Smooth muscle cell (in vitro differentiated cells): Measurements from ENCODE around the gene ADTRP. TPM values are rescaled to one million over a fixed set of nuclear protein-coding genes. Genes with fewer than 3 reads are reported as not detected.

Source experiments
- DNase-seq: peaks from one replicate; lab custom pipeline; 2025; ENCODE audit not compliant: unreplicated experiment; lab: John Stamatoyannopoulos, UW
- H2AFZ ChIP-seq: fragments of 200-600 bp; sonication (generic); 2 replicates; pipeline ENCODE4 v1.6.0; 2016; ENCODE audit warnings: antibody characterized with exemption, low read depth, mild to moderate bottlenecking
- H3F3A ChIP-seq: fragments of 200-600 bp; sonication (generic); 2 replicates; pipeline ENCODE4 v1.6.0; 2017; ENCODE audit warnings: antibody characterized with exemption, low read depth
- H3K27ac ChIP-seq: fragments of 200-600 bp; sonication (generic); 2 replicates; pipeline ENCODE4 v1.5.1; 2016; ENCODE audit warnings: low read depth, mild to moderate bottlenecking
- H3K27me3 ChIP-seq: fragments of 200-600 bp; sonication (generic); 2 replicates; pipeline ENCODE4 v1.6.1; 2016; ENCODE audit warnings: low read depth, mild to moderate bottlenecking
- H3K36me3 ChIP-seq: fragments of 200-600 bp; sonication (generic); 2 replicates; pipeline ENCODE4 v1.5.1; 2016; ENCODE audit warnings: low read depth
- H3K4me1 ChIP-seq: fragments of 200-600 bp; sonication (generic); 2 replicates; pipeline ENCODE4 v1.5.1; 2016; ENCODE audit warnings: low read depth
- H3K4me2 ChIP-seq: fragments of 200-600 bp; sonication (generic); 2 replicates; pipeline ENCODE4 v1.6.0; 2016; ENCODE audit warnings: mild to moderate bottlenecking
- H3K4me3 ChIP-seq: fragments of 200-600 bp; sonication (generic); 2 replicates; pipeline ENCODE4 v1.5.1; 2016; ENCODE audit warnings: mild to moderate bottlenecking
- H3K79me2 ChIP-seq: fragments of 200-600 bp; sonication (generic); 2 replicates; pipeline ENCODE4 v1.6.0; 2016; ENCODE audit warnings: low read depth, mild to moderate bottlenecking
- H3K9ac ChIP-seq: fragments of 200-600 bp; sonication (generic); 2 replicates; pipeline ENCODE4 v1.6.0; 2016; ENCODE audit warnings: low read depth
- H3K9me3 ChIP-seq: fragments of 200-600 bp; sonication (generic); replicated peaks from 2 replicates; pipeline ENCODE4 v1.5.1; 2016; ENCODE audit warnings: low read depth
- H4K20me1 ChIP-seq: fragments of 200-600 bp; sonication (generic); 2 replicates; pipeline ENCODE4 v1.6.0; 2016; ENCODE audit warnings: low read depth
- WGBS: methylation state at CpG from one replicate; pipeline ENCODE4 v1.1.7; 2016; ENCODE audit warnings: low lambda C conversion rate; 5-methylcytosine and 5-hydroxymethylcytosine counted together
- polyA plus RNA-seq: library from polyadenylated mRNA; unstranded; fragments of >200 nt; fragmentation: Nextera tagmentation; extraction: Ambion mirVana; gene quantifications from 2 replicates; pipeline ENCODE4 v1.2.1, GENCODE V29; 2016
- total RNA-seq: library from RNA; depleted of rRNA; stranded (reverse); fragments of >200 nt; gene quantifications from 2 replicates; pipeline ENCODE4 v1.2.3, GENCODE V29; 2014
- TF ChIP-seq, protein P1 (sequence below): fragments of 200-600 bp; sonication (generic); IDR thresholded peaks from 2 replicates; pipeline ENCODE4 v1.5.1; 2017; ENCODE audit warnings: borderline replicate concordance, mild to moderate bottlenecking, antibody characterized with exemption; ENCODE audit not compliant: insufficient read depth, poor library complexity, severe bottlenecking

Gene ADTRP
- total and polyA plus RNA-seq, 2 experiments from 2014 or later: 0.67 to 1.1 TPM

DNA sequence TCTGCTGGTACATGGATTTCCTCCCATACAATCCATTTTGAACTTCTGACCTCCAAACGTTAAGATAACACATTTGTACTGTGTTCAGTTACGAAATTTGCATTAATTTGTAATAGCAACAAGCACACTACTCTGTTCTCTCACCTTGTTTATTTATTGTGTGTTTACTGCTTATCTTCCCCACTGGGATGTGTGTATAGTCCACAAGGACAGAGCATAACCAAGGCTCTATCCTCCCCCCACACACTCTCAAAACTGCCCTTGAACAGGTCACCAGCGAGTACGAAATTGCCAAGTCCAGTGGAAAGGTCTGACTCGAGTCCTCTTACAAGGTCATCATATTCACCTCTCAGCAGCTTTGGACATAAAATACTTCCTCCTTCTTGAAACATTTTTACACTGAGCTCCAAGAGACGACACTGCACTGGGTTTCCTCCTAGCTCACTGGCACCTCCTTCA lies 18.6 kb downstream of the ADTRP start:
- DNase-seq: no peak
- Histone ChIP-seq H3K79me2 (no peaks in the 10 kb centered on the region), H3K4me1 (peaks cover 7% of the 10 kb centered on the region), H3K4me3 (no peak overlapping the region), H3K9ac (no peak overlapping the region), H3K27me3 (no peaks in the 10 kb centered on the region), H2AFZ (no peak overlapping the region), H3K9me3 (no peaks in the 10 kb centered on the region), H3K36me3 (no peaks in the 10 kb centered on the region), H4K20me1 (no peaks in the 10 kb centered on the region), H3K27ac (no peak overlapping the region), H3F3A (no peaks in the 10 kb centered on the region), H3K4me2 (no peak overlapping the region)
- TF ChIP-seq, protein P1, sequence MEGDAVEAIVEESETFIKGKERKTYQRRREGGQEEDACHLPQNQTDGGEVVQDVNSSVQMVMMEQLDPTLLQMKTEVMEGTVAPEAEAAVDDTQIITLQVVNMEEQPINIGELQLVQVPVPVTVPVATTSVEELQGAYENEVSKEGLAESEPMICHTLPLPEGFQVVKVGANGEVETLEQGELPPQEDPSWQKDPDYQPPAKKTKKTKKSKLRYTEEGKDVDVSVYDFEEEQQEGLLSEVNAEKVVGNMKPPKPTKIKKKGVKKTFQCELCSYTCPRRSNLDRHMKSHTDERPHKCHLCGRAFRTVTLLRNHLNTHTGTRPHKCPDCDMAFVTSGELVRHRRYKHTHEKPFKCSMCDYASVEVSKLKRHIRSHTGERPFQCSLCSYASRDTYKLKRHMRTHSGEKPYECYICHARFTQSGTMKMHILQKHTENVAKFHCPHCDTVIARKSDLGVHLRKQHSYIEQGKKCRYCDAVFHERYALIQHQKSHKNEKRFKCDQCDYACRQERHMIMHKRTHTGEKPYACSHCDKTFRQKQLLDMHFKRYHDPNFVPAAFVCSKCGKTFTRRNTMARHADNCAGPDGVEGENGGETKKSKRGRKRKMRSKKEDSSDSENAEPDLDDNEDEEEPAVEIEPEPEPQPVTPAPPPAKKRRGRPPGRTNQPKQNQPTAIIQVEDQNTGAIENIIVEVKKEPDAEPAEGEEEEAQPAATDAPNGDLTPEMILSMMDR: no peak
- WGBS: 83% methylated on average over 6 of the region's 6 CpGs

DNA sequence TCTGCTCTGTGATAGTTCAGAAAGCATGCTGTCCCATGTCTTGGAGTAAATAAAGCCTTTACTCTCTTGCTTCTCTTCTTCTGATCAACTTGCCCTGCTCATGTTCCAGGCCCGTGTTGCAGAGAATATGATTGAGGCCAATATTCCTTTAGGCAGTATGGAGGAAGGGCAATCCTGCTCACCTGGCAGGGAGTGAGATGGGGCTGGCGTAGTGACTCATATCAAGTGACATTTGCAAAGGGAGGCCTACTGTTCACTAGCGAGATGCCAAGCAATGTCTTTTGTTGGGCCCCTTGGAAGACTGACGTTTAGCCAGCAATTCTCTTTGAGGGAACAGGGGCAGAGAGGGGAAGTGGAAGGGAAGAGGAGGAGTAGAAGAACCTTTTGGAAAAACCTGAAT lies 19.7 kb downstream of the ADTRP start:
- 84% methylated on average over 4 of the region's 4 CpGs for WGBS
- Histone ChIP-seq H3K4me3 (no peak overlapping the region), H2AFZ (no peak overlapping the region), H3K79me2 (no peaks in the 10 kb centered on the region), H3K4me1 (peaks cover 3% of the 10 kb centered on the region), H3K36me3 (no peaks in the 10 kb centered on the region), H3K9ac (no peak overlapping the region), H3K4me2 (no peak overlapping the region), H3K9me3 (no peaks in the 10 kb centered on the region), H3K27me3 (no peaks in the 10 kb centered on the region), H3F3A (no peaks in the 10 kb centered on the region), H3K27ac (no peak overlapping the region), H4K20me1 (no peaks in the 10 kb centered on the region)
- no peak for DNase-seq
- TF ChIP-seq, protein P1: no peak

DNA sequence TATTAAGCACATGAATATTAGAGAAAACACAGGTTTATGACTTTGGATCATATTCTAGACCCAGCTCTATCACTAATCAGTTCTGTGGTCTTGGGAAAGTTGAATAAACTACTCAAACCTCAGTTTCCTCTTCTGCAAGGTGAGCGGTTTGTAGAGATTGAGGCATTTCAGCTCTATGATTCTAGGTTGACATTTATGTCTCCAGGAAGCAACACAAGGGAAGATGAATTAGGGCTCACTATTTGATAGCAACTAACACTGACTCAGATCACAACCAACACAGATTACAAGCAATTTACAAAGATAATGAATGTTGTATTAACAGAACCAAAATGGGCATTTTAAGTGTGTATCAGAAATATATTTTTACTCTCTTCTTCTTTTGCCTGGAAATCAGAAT lies 21.9 kb downstream of the ADTRP start:
- Histone ChIP-seq H2AFZ (no peak overlapping the region), H4K20me1 (no peaks in the 10 kb centered on the region), H3K4me1 (no peaks in the 10 kb centered on the region), H3K36me3 (no peaks in the 10 kb centered on the region), H3K9me3 (no peaks in the 10 kb centered on the region), H3F3A (no peaks in the 10 kb centered on the region), H3K27ac (no peak overlapping the region), H3K27me3 (no peaks in the 10 kb centered on the region), H3K79me2 (no peaks in the 10 kb centered on the region), H3K9ac (no peak overlapping the region), H3K4me3 (no peak overlapping the region), H3K4me2 (no peak overlapping the region)
- no peak for DNase-seq
- TF ChIP-seq, protein P1: no peak
- 57% methylated on average over 1 of the region's 1 CpG for WGBS

DNA sequence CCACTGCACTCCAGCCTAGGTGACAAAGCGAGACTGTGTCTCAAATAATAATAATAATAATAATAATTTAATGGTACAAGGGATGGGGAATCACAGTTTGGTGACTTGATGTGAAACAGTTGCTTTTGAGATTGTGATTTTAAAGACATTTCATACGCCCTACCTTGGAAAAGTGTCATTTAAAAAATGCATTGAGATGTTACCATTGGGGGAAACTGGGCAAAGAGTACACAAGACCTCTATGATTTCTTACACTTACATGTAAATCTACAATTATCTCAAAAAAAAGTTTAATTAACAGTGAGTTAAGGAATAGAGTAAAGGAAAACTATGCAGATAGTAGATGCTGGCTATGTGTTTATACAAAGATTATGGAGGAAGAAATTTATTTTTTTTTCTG lies 22.3 kb downstream of the ADTRP start:
- DNase-seq: no peak
- 93% methylated on average over 2 of the region's 2 CpGs for WGBS
- H3F3A ChIP-seq: no peaks in the 10 kb centered on the region
- no peaks in the 10 kb centered on the region for H3K36me3 ChIP-seq
- H4K20me1 ChIP-seq: no peaks in the 10 kb centered on the region
- H3K9me3 ChIP-seq: no peaks in the 10 kb centered on the region
- no peaks in the 10 kb centered on the region for H3K4me1 ChIP-seq
- no peaks in the 10 kb centered on the region for H3K79me2 ChIP-seq
- no peaks in the 10 kb centered on the region for H3K27me3 ChIP-seq
- no peak overlapping the region for H3K9ac ChIP-seq
- no peak overlapping the region for H2AFZ ChIP-seq
- no peak overlapping the region for H3K27ac ChIP-seq
- TF ChIP-seq, protein P1: no peak
- no peak overlapping the region for H3K4me2 ChIP-seq
- H3K4me3 ChIP-seq: no peak overlapping the region
